IgD-negative memory B cell (primary cell): Measurements from ENCODE around the gene ZNF133. TPM values are rescaled to one million over a fixed set of nuclear protein-coding genes. Genes with fewer than 3 reads are reported as not detected.
A peak's percentile ranks its signal among the peaks of the same experiment; 100 is the strongest.
"Not testable (repeated sequence)": the region's sequence is repeated elsewhere in the genome, so short reads cannot be mapped to it uniquely, and the experiment has no call there.

Experiments used
- H3K27ac Mint-ChIP-seq, 3 donors: one replicate each; pipeline ENCODE4 v1.8.0; 2020 to 2022; ENCODE audit warnings: mild to moderate bottlenecking in 3 of 3, mixed read lengths in 3 of 3, moderate library complexity in 1 of 3
- H3K27me3 Mint-ChIP-seq: one replicate; pipeline ENCODE4 v1.8.0; 2021; ENCODE audit warnings: mixed read lengths
- H3K36me3 Mint-ChIP-seq: one replicate; pipeline ENCODE4 v1.8.0; 2020; ENCODE audit warnings: mild to moderate bottlenecking, mixed read lengths
- H3K4me1 Mint-ChIP-seq, 3 donors: one replicate each; pipeline ENCODE4 v1.8.0; 2020 to 2022; ENCODE audit warnings: mixed read lengths in 3 of 3, mild to moderate bottlenecking in 1 of 3
- H3K4me3 Mint-ChIP-seq, 4 donors: one replicate each; pipeline ENCODE4 v1.8.0; 2020 to 2022; ENCODE audit warnings: mild to moderate bottlenecking in 4 of 4, mixed read lengths in 4 of 4, moderate library complexity in 3 of 4
- H3K9me3 Mint-ChIP-seq, 3 donors: one replicate each; pipeline ENCODE4 v1.8.0; 2020 to 2021; ENCODE audit warnings: mixed read lengths in 3 of 3, mild to moderate bottlenecking in 1 of 3
- polyA plus RNA-seq: library from polyadenylated mRNA; unstranded; fragments of 300-500 nt; fragmentation: Illumina TruSeq; gene quantifications from one replicate; pipeline ENCODE4 v1.2.3, GENCODE V29; 2021

The ZNF133 gene
- polyA plus RNA-seq, 1 donor from 2014 or later, result 9.0 TPM

GRCh38 chr20:18267815-18268214 lies 20.5 kb upstream of the ZNF133 start:
- no peak overlapping the region for H3K27ac Mint-ChIP-seq
- H3K4me3 Mint-ChIP-seq, result no peak overlapping the region
- peaks cover 0 to 2% (median 0%) of the 10 kb centered on the region in 3 donors for H3K9me3 Mint-ChIP-seq
- H3K36me3 Mint-ChIP-seq, result no peaks in the 10 kb centered on the region
- H3K4me1 Mint-ChIP-seq, result peaks cover 0 to 4% (median 0%) of the 10 kb centered on the region in 3 donors
- H3K27me3 Mint-ChIP-seq, result peaks cover 9% of the 10 kb centered on the region

- H3K36me3 Mint-ChIP-seq, result no peaks in the 10 kb centered on the region
- H3K9me3 Mint-ChIP-seq, result no peaks in the 10 kb centered on the region
- peaks cover 0 to 4% (median 0%) of the 10 kb centered on the region in 3 donors for H3K4me1 Mint-ChIP-seq
- no peak overlapping the region for H3K4me3 Mint-ChIP-seq
- H3K27me3 Mint-ChIP-seq, result peaks cover 16% of the 10 kb centered on the region
- H3K27ac Mint-ChIP-seq, result no peak overlapping the region
Measured at GRCh38 chr20:18271160-18271559, 17.2 kb upstream of the ZNF133 start.

GRCh38 chr20:18272451-18272850 lies 15.9 kb upstream of the ZNF133 start:
- Mint-ChIP-seq H3K27ac (no peak overlapping the region), H3K4me1 (peaks cover 0 to 4% (median 2%) of the 10 kb centered on the region in 3 donors), H3K9me3 (no peaks in the 10 kb centered on the region), H3K36me3 (no peaks in the 10 kb centered on the region), H3K4me3 (no peak overlapping the region), H3K27me3 (peaks cover 16% of the 10 kb centered on the region)

- no peak overlapping the region for H3K4me3 Mint-ChIP-seq
- H3K36me3 Mint-ChIP-seq, result no peaks in the 10 kb centered on the region
- no peaks in the 10 kb centered on the region for H3K9me3 Mint-ChIP-seq
- peaks cover 0 to 4% (median 2%) of the 10 kb centered on the region in 3 donors for H3K4me1 Mint-ChIP-seq
- peaks cover 16% of the 10 kb centered on the region for H3K27me3 Mint-ChIP-seq
- H3K27ac Mint-ChIP-seq, result no peak overlapping the region
Measured at GRCh38 chr20:18273738-18274137, 14.6 kb upstream of the ZNF133 start.

GRCh38 chr20:18275960-18276359 lies 12.4 kb upstream of the ZNF133 start:
- H3K36me3 Mint-ChIP-seq, H3K4me3 Mint-ChIP-seq, H3K9me3 Mint-ChIP-seq, H3K4me1 Mint-ChIP-seq, H3K27ac Mint-ChIP-seq: not testable (repeated sequence)
- H3K27me3 Mint-ChIP-seq, result peaks cover 23% of the 10 kb centered on the region

- Mint-ChIP-seq H3K4me1 (peaks cover 0 to 2% (median 0%) of the 10 kb centered on the region in 3 donors), H3K4me3 (peak overlapping the region in 1 of 4 donors; percentile 13), H3K27me3 (peaks cover 24% of the 10 kb centered on the region), H3K27ac (no peak overlapping the region), H3K36me3 (no peaks in the 10 kb centered on the region), H3K9me3 (no peaks in the 10 kb centered on the region)
Measured at GRCh38 chr20:18276821-18277220, 11.5 kb upstream of the ZNF133 start.

GRCh38 chr20:18279242-18279641 lies 9.1 kb upstream of the ZNF133 start:
- peaks cover 0 to 2% (median 0%) of the 10 kb centered on the region in 3 donors for H3K4me1 Mint-ChIP-seq
- no peak overlapping the region for H3K27ac Mint-ChIP-seq
- peaks cover 0 to 3% (median 0%) of the 10 kb centered on the region in 3 donors for H3K9me3 Mint-ChIP-seq
- no peak overlapping the region for H3K4me3 Mint-ChIP-seq
- peaks cover 23% of the 10 kb centered on the region for H3K27me3 Mint-ChIP-seq
- H3K36me3 Mint-ChIP-seq, result no peaks in the 10 kb centered on the region

GRCh38 chr20:18284805-18285533 lies 3.4 kb upstream of the ZNF133 start:
- H3K9me3 Mint-ChIP-seq, result peaks cover 4 to 21% (median 10%) of the 10 kb centered on the region in 3 donors
- H3K27ac Mint-ChIP-seq, result peak overlapping the region in 1 of 3 donors; percentile 61
- H3K27me3 Mint-ChIP-seq, result peaks cover 13% of the 10 kb centered on the region
- H3K4me3 Mint-ChIP-seq, result peak overlapping the region in 1 of 4 donors; percentile 83
- H3K4me1 Mint-ChIP-seq, result peaks cover 8 to 19% (median 11%) of the 10 kb centered on the region in 3 donors
- no peaks in the 10 kb centered on the region for H3K36me3 Mint-ChIP-seq

GRCh38 chr20:18287546-18287914 lies 797 bp upstream of the ZNF133 start:
- H3K4me1 Mint-ChIP-seq, result peaks cover 11 to 24% (median 13%) of the 10 kb centered on the region in 3 donors
- H3K27ac Mint-ChIP-seq, result peak overlapping the region; percentile 98 to 100 (median 99)
- H3K9me3 Mint-ChIP-seq, result peaks cover 4 to 21% (median 10%) of the 10 kb centered on the region in 3 donors
- H3K4me3 Mint-ChIP-seq, result peak overlapping the region; percentile 93 to 100 (median 99)
- peaks cover under 1% of the 10 kb centered on the region for H3K36me3 Mint-ChIP-seq
- H3K27me3 Mint-ChIP-seq, result peaks cover 6% of the 10 kb centered on the region

GRCh38 chr20:18288749-18289267 lies 481 bp downstream of the ZNF133 start:
- Mint-ChIP-seq H3K4me1 (peaks cover 13 to 24% (median 13%) of the 10 kb centered on the region in 3 donors), H3K9me3 (peaks cover 4 to 21% (median 10%) of the 10 kb centered on the region in 3 donors), H3K36me3 (peaks cover 7% of the 10 kb centered on the region), H3K27me3 (peaks cover 6% of the 10 kb centered on the region), H3K4me3 (peak overlapping the region; percentile 93 to 100 (median 99)), H3K27ac (peak overlapping the region; percentile 98 to 100 (median 99))

GRCh38 chr20:18289306-18289705 lies 979 bp downstream of the ZNF133 start:
- Mint-ChIP-seq H3K4me3 (peak overlapping the region; percentile 93 to 100 (median 99)), H3K27ac (peak overlapping the region in 1 of 3 donors; percentile 99), H3K4me1 (peaks cover 13 to 24% (median 13%) of the 10 kb centered on the region in 3 donors)

GRCh38 chr20:18299364-18299763 lies 11.0 kb downstream of the ZNF133 start:
- Mint-ChIP-seq H3K27me3 (no peaks in the 10 kb centered on the region), H3K9me3 (peaks cover 0 to 3% (median 2%) of the 10 kb centered on the region in 3 donors), H3K4me1 (peaks cover 0 to 2% (median 0%) of the 10 kb centered on the region in 3 donors), H3K27ac (no peak overlapping the region), H3K4me3 (no peak overlapping the region), H3K36me3 (peaks cover 19% of the 10 kb centered on the region)

More at GRCh38 chr20:18289306-18289705, 979 bp downstream of the ZNF133 start:
- Mint-ChIP-seq H3K9me3 (peaks cover 4 to 17% (median 10%) of the 10 kb centered on the region in 3 donors), H3K27me3 (peaks cover 4% of the 10 kb centered on the region), H3K36me3 (peaks cover 7% of the 10 kb centered on the region)

GRCh38 chr20:18304618-18305017 lies 16.3 kb downstream of the ZNF133 start:
- H3K9me3 Mint-ChIP-seq, result no peaks in the 10 kb centered on the region
- H3K4me3 Mint-ChIP-seq, result no peak overlapping the region

GRCh38 chr20:18307301-18307700 lies 19.0 kb downstream of the ZNF133 start:
- no peaks in the 10 kb centered on the region for H3K9me3 Mint-ChIP-seq
- H3K4me1 Mint-ChIP-seq, result peaks cover 0 to 1% (median 0%) of the 10 kb centered on the region in 3 donors
- H3K27me3 Mint-ChIP-seq, result no peaks in the 10 kb centered on the region
- H3K4me3 Mint-ChIP-seq, result no peak overlapping the region
- H3K27ac Mint-ChIP-seq, result no peak overlapping the region
- peaks cover 16% of the 10 kb centered on the region for H3K36me3 Mint-ChIP-seq

More at GRCh38 chr20:18304618-18305017, 16.3 kb downstream of the ZNF133 start:
- Mint-ChIP-seq H3K36me3 (peaks cover 21% of the 10 kb centered on the region), H3K27ac (no peak overlapping the region), H3K27me3 (no peaks in the 10 kb centered on the region), H3K4me1 (peaks cover 0 to 1% (median 0%) of the 10 kb centered on the region in 3 donors)

GRCh38 chr20:18310051-18310450 lies 21.7 kb downstream of the ZNF133 start:
- Mint-ChIP-seq H3K27ac (no peak overlapping the region), H3K36me3 (peaks cover 13% of the 10 kb centered on the region), H3K4me1 (no peaks in the 10 kb centered on the region), H3K27me3 (no peaks in the 10 kb centered on the region), H3K4me3 (no peak overlapping the region), H3K9me3 (no peaks in the 10 kb centered on the region)
